ENCODE data around the gene C1orf50. TPM values are rescaled to one million over a fixed set of nuclear protein-coding genes. Genes with fewer than 3 reads are reported as not detected.

The C1orf50 gene
- total and polyA plus RNA-seq, 2 of the 4 experiments (the other 2 are of a cell fraction) = 2.0 to 6.0 TPM

GRCh38 chr1:42797979-42798378, 30.9 kb downstream of the C1orf50 start:
- H2AK9ac ChIP-seq (replicated peaks; ENCODE audit: low read depth, low read length, poor library complexity) = no peak overlapping the region
- H4K8ac ChIP-seq (ENCODE audit: low read depth in 2 of 2, low read length in 2 of 2) = no peak overlapping the region
- no peaks in the 10 kb centered on the region for H3K36me3 ChIP-seq (ENCODE audit: control insufficient read depth, insufficient read depth, low read length)
- H4K5ac ChIP-seq (ENCODE audit: low read depth, low read length) = no peak overlapping the region
- dilution Hi-C loops (cut with HindIII; ENCODE audit: low sequenced_read_pairs, unreplicated experiment) = no loop called here
- no peak overlapping the region for H2AK5ac ChIP-seq (ENCODE audit: low read depth, low read length)
- no peak overlapping the region for H2BK120ac ChIP-seq (ENCODE audit: low read depth, low read length)
- H3K27ac ChIP-seq (ENCODE audit: insufficient read depth, low read length) = no peak overlapping the region
- ChIA-PET POLR2A (ENCODE audit: unreplicated experiment) (no interaction called here), CTCF (interaction anchor here (1.1 to 1.4 kb wide), 2 partner anchors 10 to 20 kb away, joined by 3 read pairs; no protein-coding TSS in a partner anchor)
- H3K9me3 ChIP-seq (ENCODE audit: control insufficient read depth, insufficient read depth, low read length) = no peaks in the 10 kb centered on the region
- H3K4me2 ChIP-seq (ENCODE audit: low read depth, low read length) = no peak overlapping the region
- no peak overlapping the region for H3K9ac ChIP-seq (ENCODE audit: low read depth, low read length)
- no peaks in the 10 kb centered on the region for H3K79me1 ChIP-seq (ENCODE audit: low read depth in 1 of 2, low read length in 2 of 2)
- H2BK15ac ChIP-seq (ENCODE audit: low read depth, low read length) = no peak overlapping the region
- no peak overlapping the region for H3K56ac ChIP-seq (ENCODE audit: extremely low read depth, insufficient read depth, low read length)
- ATAC-seq (ENCODE audit: low read depth) (no peak), DNase-seq (no peak)
- no peak overlapping the region for H3K4ac ChIP-seq (ENCODE audit: low read depth, low read length)
- H2BK5ac ChIP-seq (ENCODE audit: low read depth, low read length, poor library complexity, severe bottlenecking) = no peak overlapping the region
- no peaks in the 10 kb centered on the region for H4K20me1 ChIP-seq (ENCODE audit: insufficient read depth, low read length)
- intact Hi-C loops (cut with micrococcal nuclease) = no loop called here
- H3K23ac ChIP-seq (ENCODE audit: low read depth, low read length) = 0 out of 2 replicates have a peak overlapping the region, but pooled peaks have one; percentile 31
- no peak overlapping the region for H4K91ac ChIP-seq (ENCODE audit: insufficient read depth, low read depth, low read length)
- peaks cover 7% of the 10 kb centered on the region for H3K27me3 ChIP-seq (ENCODE audit: control insufficient read depth, insufficient read depth, low read length)
- in situ Hi-C loops (cut with MboI; ENCODE audit: low sequenced_read_pairs) = no loop called here
- BruUV-seq (replicated peaks) = no TSS peak
- no peak overlapping the region for H2BK20ac ChIP-seq (ENCODE audit: low read depth, low read length)
- no peak overlapping the region for H3K4me3 ChIP-seq (ENCODE audit: insufficient read depth, low read depth, low read length)
- H2AFZ ChIP-seq (replicated peaks; ENCODE audit: low read length, poor library complexity) = no peak overlapping the region
- no peak overlapping the region for H3K14ac ChIP-seq (replicated peaks; ENCODE audit: low read depth, low read length)
- WGBS, 2 experiments (ENCODE audit: extremely low coverage in 2 of 2, insufficient read length in 1 of 2) = 71% methylated on average over 2 of the region's 5 CpGs; no CpG with 5 or more reads in 1 of the 2 experiments
- H3K9me1 ChIP-seq (ENCODE audit: insufficient read depth, low read length) = no peaks in the 10 kb centered on the region
- TF ChIP-seq RFX5 (IDR thresholded peaks at IDR 0.05; ENCODE audit: low read depth, low read length) = no peak
- no peak for TF ChIP-seq CHD1 (IDR thresholded peaks at IDR 0.05; ENCODE audit: low read depth, low read length)
- TF ChIP-seq MXI1 (IDR thresholded peaks at IDR 0.05; ENCODE audit: borderline replicate concordance, low read depth, low read length) = no peak
- TF ChIP-seq SMC3 (IDR thresholded peaks at IDR 0.05; ENCODE audit: low read depth, low read length) = no peak
- no peak for TF ChIP-seq FOS (IDR thresholded peaks at IDR 0.05; ENCODE audit: low read depth, low read length)
- no peak for TF ChIP-seq CTCF (conservative IDR thresholded peaks at IDR 0.05; ENCODE audit: low read depth, low read length)
- no peak for TF ChIP-seq NFE2L2 (IDR thresholded peaks at IDR 0.05; ENCODE audit: low read depth, low read length)
- no peak for TF ChIP-seq CEBPB (IDR thresholded peaks at IDR 0.05; ENCODE audit: low read depth, low read length)
- no peak for TF ChIP-seq RAD21 (IDR thresholded peaks at IDR 0.05; ENCODE audit: low read length)
- TF ChIP-seq MAFK (IDR thresholded peaks at IDR 0.05; ENCODE audit: low read depth, low read length) = no peak
- no peak for TF ChIP-seq RCOR1 (IDR thresholded peaks at IDR 0.05; ENCODE audit: insufficient replicate concordance, low read length)
- no peak for TF ChIP-seq ELK1 (IDR thresholded peaks at IDR 0.05; ENCODE audit: borderline replicate concordance, low read depth, low read length)
- TF ChIP-seq POLR2A (IDR thresholded peaks at IDR 0.05; ENCODE audit: low read depth, low read length) = no peak
- TF ChIP-seq, protein P1, sequence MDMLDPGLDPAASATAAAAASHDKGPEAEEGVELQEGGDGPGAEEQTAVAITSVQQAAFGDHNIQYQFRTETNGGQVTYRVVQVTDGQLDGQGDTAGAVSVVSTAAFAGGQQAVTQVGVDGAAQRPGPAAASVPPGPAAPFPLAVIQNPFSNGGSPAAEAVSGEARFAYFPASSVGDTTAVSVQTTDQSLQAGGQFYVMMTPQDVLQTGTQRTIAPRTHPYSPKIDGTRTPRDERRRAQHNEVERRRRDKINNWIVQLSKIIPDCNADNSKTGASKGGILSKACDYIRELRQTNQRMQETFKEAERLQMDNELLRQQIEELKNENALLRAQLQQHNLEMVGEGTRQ (IDR thresholded peaks at IDR 0.05; ENCODE audit: low read depth, low read length) = no peak
- no peak for TF ChIP-seq BHLHE40 (IDR thresholded peaks at IDR 0.05; ENCODE audit: low read depth, low read length)
- no peak for TF ChIP-seq MAZ (IDR thresholded peaks at IDR 0.05; ENCODE audit: borderline replicate concordance, low read depth, low read length)
- no peak overlapping the region for H3K18ac ChIP-seq (ENCODE audit: low read depth, low read length)
- H3K4me1 ChIP-seq (ENCODE audit: control insufficient read depth, insufficient read depth, low read length) = no peaks in the 10 kb centered on the region
